Stomach (tissue), 4 donors: ENCODE results near the gene SYCN.

Source experiments
- EP300 ChIP-seq: sonication (generic); formaldehyde crosslinking; IDR thresholded peaks from one replicate; pipeline ENCODE4 v1.6.1; 2017; ENCODE audit warnings: antibody characterized with exemption
- POLR2A ChIP-seq, 4 donors: fragments of 450-650 bp; IDR thresholded peaks; one replicate each; pipeline ENCODE4 v1.6.1; 2016; ENCODE audit warnings: antibody characterized with exemption in 4 of 4, control low read depth in 2 of 4, mild to moderate bottlenecking in 1 of 4, moderate library complexity in 1 of 4
- POLR2AphosphoS5 ChIP-seq, 3 donors: sonication (generic); formaldehyde crosslinking; IDR thresholded peaks; one replicate each; pipeline ENCODE4 v1.6.1; 2016; ENCODE audit warnings: antibody characterized with exemption in 3 of 3
- TF ChIP-seq, protein P1 (sequence below), 7 experiments: fragments of 450-650 bp in 4 of 7; fragments of 200-600 bp in 3 of 7; sonication (generic) in 3 of 7; IDR thresholded peaks; one replicate each; pipeline ENCODE4 v1.5.1; 2016 to 2019; ENCODE audit warnings: antibody characterized with exemption in 7 of 7, control low read depth in 2 of 7, mild to moderate bottlenecking in 1 of 7

DNA sequence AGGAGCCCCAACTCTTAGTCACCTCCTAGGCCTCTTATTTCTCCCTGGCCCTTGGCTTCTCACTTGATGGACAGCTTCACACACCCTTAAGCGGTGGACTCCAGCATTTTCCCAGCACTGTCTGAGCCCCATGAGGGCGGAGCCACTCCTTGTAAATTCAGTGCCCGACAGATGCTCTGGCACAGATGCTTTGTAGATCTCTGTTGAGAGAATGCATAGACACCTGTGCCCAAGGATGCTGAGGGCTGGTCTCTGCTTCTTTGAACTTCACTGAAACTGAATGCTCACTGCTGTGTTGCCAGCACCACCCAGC, 3.3 kb downstream of the SYCN start:
- TF ChIP-seq, protein P1, sequence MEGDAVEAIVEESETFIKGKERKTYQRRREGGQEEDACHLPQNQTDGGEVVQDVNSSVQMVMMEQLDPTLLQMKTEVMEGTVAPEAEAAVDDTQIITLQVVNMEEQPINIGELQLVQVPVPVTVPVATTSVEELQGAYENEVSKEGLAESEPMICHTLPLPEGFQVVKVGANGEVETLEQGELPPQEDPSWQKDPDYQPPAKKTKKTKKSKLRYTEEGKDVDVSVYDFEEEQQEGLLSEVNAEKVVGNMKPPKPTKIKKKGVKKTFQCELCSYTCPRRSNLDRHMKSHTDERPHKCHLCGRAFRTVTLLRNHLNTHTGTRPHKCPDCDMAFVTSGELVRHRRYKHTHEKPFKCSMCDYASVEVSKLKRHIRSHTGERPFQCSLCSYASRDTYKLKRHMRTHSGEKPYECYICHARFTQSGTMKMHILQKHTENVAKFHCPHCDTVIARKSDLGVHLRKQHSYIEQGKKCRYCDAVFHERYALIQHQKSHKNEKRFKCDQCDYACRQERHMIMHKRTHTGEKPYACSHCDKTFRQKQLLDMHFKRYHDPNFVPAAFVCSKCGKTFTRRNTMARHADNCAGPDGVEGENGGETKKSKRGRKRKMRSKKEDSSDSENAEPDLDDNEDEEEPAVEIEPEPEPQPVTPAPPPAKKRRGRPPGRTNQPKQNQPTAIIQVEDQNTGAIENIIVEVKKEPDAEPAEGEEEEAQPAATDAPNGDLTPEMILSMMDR (IDR thresholded peaks at IDR 0.05) = no peak
- TF ChIP-seq POLR2AphosphoS5 (IDR thresholded peaks at IDR 0.05) (no peak), POLR2A (IDR thresholded peaks at IDR 0.05) (no peak), EP300 (no peak)
